ENCODE measurements around the gene RFWD3. TPM values are rescaled to one million over a fixed set of nuclear protein-coding genes. Genes with fewer than 3 reads are reported as not detected.

Gene RFWD3
- total RNA-seq, 1 donor from 2014 or later = 63.2 TPM

GRCh38 chr16:74601126-74601871, 65.4 kb downstream of the RFWD3 start:
- TF ChIP-seq CTCF (IDR thresholded peaks at IDR 0.05) = no peak
- ATAC-seq (ENCODE audit: low read depth) = peak; percentile 79
- Mint-ChIP-seq H3K27me3 (no peaks in the 10 kb centered on the region), H3K9me3 (no peaks in the 10 kb centered on the region), H3K36me3 (ENCODE audit: low read depth) (peaks cover 15% of the 10 kb centered on the region), H3K4me3 (peak overlapping the region; percentile 32), H3K4me1 (peaks cover 67% of the 10 kb centered on the region), H3K27ac (peak overlapping the region; percentile 56)
- intact Hi-C loops (cut with micrococcal nuclease) = loop anchor here (10.0 kb wide), 3 partner anchors 106 to 834 kb away; partner anchors contain the start of genes CFDP1 and WDR59
- no peak for DNase-seq
- POLR2A ChIA-PET = interaction anchor here (1.1 to 1.2 kb wide), 2 partner anchors 24 to 65 kb away, joined by 3 to 5 read pairs; partner anchors contain the start of gene RFWD3
- CTCF ChIA-PET = interaction anchor here (1.1 kb wide), 1 partner anchor 21 kb away, joined by 4 read pairs; no protein-coding TSS in a partner anchor

GRCh38 chr16:74596586-74596985, 70.1 kb downstream of the RFWD3 start:
- no peak overlapping the region for H3K4me3 Mint-ChIP-seq
- DNase-seq (no peak), ATAC-seq (ENCODE audit: low read depth) (no peak)
- peaks cover 15% of the 10 kb centered on the region for H3K36me3 Mint-ChIP-seq (ENCODE audit: low read depth)
- intact Hi-C loops (cut with micrococcal nuclease) = no loop called here
- TF ChIP-seq CTCF (IDR thresholded peaks at IDR 0.05) = no peak
- CTCF ChIA-PET = no interaction called here
- no peaks in the 10 kb centered on the region for H3K9me3 Mint-ChIP-seq
- POLR2A ChIA-PET = no interaction called here
- H3K27ac Mint-ChIP-seq = no peak overlapping the region
- peaks cover 45% of the 10 kb centered on the region for H3K4me1 Mint-ChIP-seq
- H3K27me3 Mint-ChIP-seq = no peaks in the 10 kb centered on the region

- H3K36me3 Mint-ChIP-seq (ENCODE audit: low read depth) = peaks cover 15% of the 10 kb centered on the region
- POLR2A ChIA-PET = interaction anchor here (0.6 to 0.7 kb wide), 2 partner anchors 15 to 571 kb away, joined by 3 to 6 read pairs; partner anchors contain the start of gene GLG1
- no peak for TF ChIP-seq CTCF (IDR thresholded peaks at IDR 0.05)
- H3K4me1 Mint-ChIP-seq = peaks cover 46% of the 10 kb centered on the region
- CTCF ChIA-PET = no interaction called here
- H3K4me3 Mint-ChIP-seq = no peak overlapping the region
- DNase-seq (no peak), ATAC-seq (ENCODE audit: low read depth) (no peak)
- no peaks in the 10 kb centered on the region for H3K27me3 Mint-ChIP-seq
- peak overlapping the region; percentile 18 for H3K27ac Mint-ChIP-seq
- no peaks in the 10 kb centered on the region for H3K9me3 Mint-ChIP-seq
- intact Hi-C loops (cut with micrococcal nuclease) = no loop called here
Measured at GRCh38 chr16:74592847-74593246, 73.8 kb downstream of the RFWD3 start.

GRCh38 chr16:74591876-74592650, 74.6 kb downstream of the RFWD3 start:
- ChIA-PET CTCF (no interaction called here), POLR2A (interaction anchor here (0.7 kb wide), 1 partner anchor 15 kb away, joined by 3 read pairs; the partner anchor contains the start of gene GLG1)
- Mint-ChIP-seq H3K9me3 (no peaks in the 10 kb centered on the region), H3K4me1 (peaks cover 51% of the 10 kb centered on the region), H3K27ac (peak overlapping the region; percentile 18), H3K4me3 (no peak overlapping the region), H3K36me3 (ENCODE audit: low read depth) (peaks cover 21% of the 10 kb centered on the region), H3K27me3 (no peaks in the 10 kb centered on the region)
- DNase-seq = no peak
- ATAC-seq (ENCODE audit: low read depth) = no peak
- intact Hi-C loops (cut with micrococcal nuclease) = no loop called here
- TF ChIP-seq CTCF (IDR thresholded peaks at IDR 0.05) = no peak

- no peaks in the 10 kb centered on the region for H3K9me3 Mint-ChIP-seq
- ATAC-seq (ENCODE audit: low read depth) = no peak
- DNase-seq = no peak
- H3K36me3 Mint-ChIP-seq (ENCODE audit: low read depth) = peaks cover 14% of the 10 kb centered on the region
- CTCF ChIA-PET = interaction anchor here (1.1 kb wide), 1 partner anchor 20 kb away, joined by 3 read pairs; the partner anchor contains the start of gene GLG1
- no peaks in the 10 kb centered on the region for H3K27me3 Mint-ChIP-seq
- TF ChIP-seq CTCF (IDR thresholded peaks at IDR 0.05) = no peak
- POLR2A ChIA-PET = interaction anchor here (1.1 kb wide), 1 partner anchor 9 kb away, joined by 3 read pairs; no protein-coding TSS in a partner anchor
- peak overlapping the region; percentile 3 for H3K27ac Mint-ChIP-seq
- peaks cover 61% of the 10 kb centered on the region for H3K4me1 Mint-ChIP-seq
- intact Hi-C loops (cut with micrococcal nuclease) = no loop called here
- H3K4me3 Mint-ChIP-seq = no peak overlapping the region
Measured at GRCh38 chr16:74586948-74587347, 79.7 kb downstream of the RFWD3 start.

Data from activated B cell treated with CpG ODN at 0.5 μM for 24 hours (primary cell).